ENCODE measurements around the gene FBLL1. TPM values are rescaled to one million over a fixed set of nuclear protein-coding genes. Genes with fewer than 3 reads are reported as not detected.
"Not testable (repeated sequence)": the region's sequence is repeated elsewhere in the genome, so short reads cannot be mapped to it uniquely, and the experiment has no call there.

FBLL1 gene
- polyA plus RNA-seq, 1 donor (not counting 4 experiments of a cell fraction or from before 2014, with no cell fraction given), result not detected

DNA sequence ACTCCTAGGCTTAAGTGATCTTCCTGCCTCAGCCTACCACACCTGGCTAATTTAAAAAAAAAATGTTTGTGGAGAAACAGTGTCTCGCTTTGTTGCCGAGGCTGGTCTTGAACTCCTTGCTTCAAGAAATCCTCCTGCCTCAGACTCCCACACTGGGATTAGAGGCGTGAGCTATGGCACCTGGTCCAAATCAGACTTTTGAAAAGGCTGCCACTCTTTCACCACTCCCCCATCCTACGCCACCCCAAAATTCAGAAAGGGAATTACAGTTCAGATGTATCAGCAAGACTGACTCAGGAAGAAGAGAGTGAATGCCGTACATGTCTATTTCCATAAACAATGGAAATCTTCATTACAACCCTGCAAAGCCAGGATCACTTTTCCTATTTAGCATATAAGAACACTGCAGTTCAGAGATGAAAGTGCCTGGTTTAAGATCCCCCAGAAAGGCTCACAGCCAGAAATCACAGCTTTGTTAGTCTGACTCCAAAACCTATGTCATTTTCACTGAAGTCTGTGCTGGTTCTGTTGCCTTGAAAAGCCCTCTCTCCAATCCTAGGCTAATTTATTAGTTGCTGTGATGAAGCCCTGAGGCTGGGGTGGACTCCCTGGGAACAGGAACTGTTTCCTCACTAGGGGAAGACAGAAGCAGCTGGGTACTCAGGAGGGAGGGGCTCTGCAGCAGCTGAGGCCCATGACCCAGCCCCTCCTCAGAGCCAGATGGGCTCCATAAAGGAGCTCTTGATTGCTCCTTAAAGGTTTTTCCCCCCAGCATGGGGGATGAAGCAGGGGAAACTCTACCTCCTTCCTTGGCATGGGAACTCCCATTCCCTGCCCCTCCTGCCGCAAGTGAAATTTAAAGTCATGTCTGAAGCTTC lies 3.1 kb downstream of the FBLL1 start:
- Histone ChIP-seq H3K27me3 (ENCODE audit: control insufficient read depth, extremely low read depth, insufficient read depth, low read length) (peaks cover 40% of the 10 kb centered on the region), H2AFZ (ENCODE audit: control insufficient read depth, low read length) (no peak overlapping the region), H3K4me3 (ENCODE audit: control insufficient read depth in 2 of 3, extremely low read depth in 1 of 3, insufficient read depth in 2 of 3, low read depth in 1 of 3, low read length in 3 of 3) (no peak overlapping the region), H3K79me2 (ENCODE audit: control insufficient read depth, insufficient read depth, low read length) (no peaks in the 10 kb centered on the region), H3K9ac (ENCODE audit: control insufficient read depth, extremely low read depth, insufficient read depth, low read length) (no peak overlapping the region), H3K9me3 (ENCODE audit: control insufficient read depth, low read depth, low read length) (peaks cover 2% of the 10 kb centered on the region), H3K4me2 (ENCODE audit: control insufficient read depth, extremely low read depth, insufficient read depth, low read depth, low read length) (no peak overlapping the region), H4K20me1 (ENCODE audit: control insufficient read depth, extremely low read depth, insufficient read depth, low read length) (no peaks in the 10 kb centered on the region), H3K36me3 (ENCODE audit: control insufficient read depth in 2 of 2, extremely low read depth in 1 of 2, insufficient read depth in 2 of 2, low read length in 2 of 2) (peaks cover 0 to 2% of the 10 kb centered on the region in 2 experiments), H3K4me1 (ENCODE audit: control insufficient read depth, extremely low read depth, insufficient read depth, low read length) (no peaks in the 10 kb centered on the region), H3K27ac (ENCODE audit: control insufficient read depth, insufficient read depth, low read length) (no peak overlapping the region), H3K9me1 (ENCODE audit: control insufficient read depth, extremely low read depth, insufficient read depth, low read length) (no peaks in the 10 kb centered on the region)
- dilution Hi-C loops (cut with MboI; ENCODE audit: extremely low pct_ligation_motif_present, low sequenced_read_pairs), result no loop called here
- FAIRE-seq (no peak), DNase-seq (ENCODE audit: low read depth, low spot score) (no peak)
- TF ChIP-seq, protein P1, sequence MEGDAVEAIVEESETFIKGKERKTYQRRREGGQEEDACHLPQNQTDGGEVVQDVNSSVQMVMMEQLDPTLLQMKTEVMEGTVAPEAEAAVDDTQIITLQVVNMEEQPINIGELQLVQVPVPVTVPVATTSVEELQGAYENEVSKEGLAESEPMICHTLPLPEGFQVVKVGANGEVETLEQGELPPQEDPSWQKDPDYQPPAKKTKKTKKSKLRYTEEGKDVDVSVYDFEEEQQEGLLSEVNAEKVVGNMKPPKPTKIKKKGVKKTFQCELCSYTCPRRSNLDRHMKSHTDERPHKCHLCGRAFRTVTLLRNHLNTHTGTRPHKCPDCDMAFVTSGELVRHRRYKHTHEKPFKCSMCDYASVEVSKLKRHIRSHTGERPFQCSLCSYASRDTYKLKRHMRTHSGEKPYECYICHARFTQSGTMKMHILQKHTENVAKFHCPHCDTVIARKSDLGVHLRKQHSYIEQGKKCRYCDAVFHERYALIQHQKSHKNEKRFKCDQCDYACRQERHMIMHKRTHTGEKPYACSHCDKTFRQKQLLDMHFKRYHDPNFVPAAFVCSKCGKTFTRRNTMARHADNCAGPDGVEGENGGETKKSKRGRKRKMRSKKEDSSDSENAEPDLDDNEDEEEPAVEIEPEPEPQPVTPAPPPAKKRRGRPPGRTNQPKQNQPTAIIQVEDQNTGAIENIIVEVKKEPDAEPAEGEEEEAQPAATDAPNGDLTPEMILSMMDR (optimal IDR thresholded peaks at IDR 0.05 in 1 of 3, IDR thresholded peaks at IDR 0.05 in 1 of 3, conservative IDR thresholded peaks at IDR 0.05 in 1 of 3; ENCODE audit: extremely low read depth in 1 of 3, insufficient read depth in 2 of 3, low read length in 3 of 3), result no peak
- no peak for TF ChIP-seq EZH2 (IDR thresholded peaks at IDR 0.05; ENCODE audit: low read length)

DNA sequence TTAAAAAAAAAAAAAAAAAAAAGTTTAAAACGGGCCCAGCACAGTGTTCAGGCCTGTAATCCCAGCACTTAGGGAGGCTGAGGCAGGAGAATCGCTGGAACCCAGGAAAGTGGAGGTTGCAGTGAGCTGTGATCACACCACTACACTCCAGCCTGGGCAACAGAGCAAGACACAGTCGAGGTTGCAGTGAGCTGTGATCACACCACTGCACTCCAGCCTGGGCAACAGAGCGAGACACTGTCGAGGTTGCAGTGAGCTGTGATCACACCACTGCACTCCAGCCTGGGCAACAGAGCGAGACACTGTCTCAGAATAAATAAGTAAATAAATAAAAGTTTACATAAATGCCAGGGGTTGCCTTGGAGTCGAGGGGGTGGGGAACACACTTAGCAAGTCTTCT lies 5.2 kb downstream of the FBLL1 start:
- H3K9me3 ChIP-seq (ENCODE audit: control insufficient read depth, low read depth, low read length), result not testable (repeated sequence)

More for the DNA sequence above, 5.2 kb downstream of the FBLL1 start:
- H4K20me1 ChIP-seq (ENCODE audit: control insufficient read depth, extremely low read depth, insufficient read depth, low read length); H3K79me2 ChIP-seq (ENCODE audit: control insufficient read depth, insufficient read depth, low read length); H3K27ac ChIP-seq (ENCODE audit: control insufficient read depth, insufficient read depth, low read length); H3K4me2 ChIP-seq (ENCODE audit: control insufficient read depth, extremely low read depth, insufficient read depth, low read depth, low read length); H3K9me1 ChIP-seq (ENCODE audit: control insufficient read depth, extremely low read depth, insufficient read depth, low read length); DNase-seq (ENCODE audit: low read depth, low spot score); H3K9ac ChIP-seq (ENCODE audit: control insufficient read depth, extremely low read depth, insufficient read depth, low read length); dilution Hi-C loops (cut with MboI; ENCODE audit: extremely low pct_ligation_motif_present, low sequenced_read_pairs); FAIRE-seq; H2AFZ ChIP-seq (ENCODE audit: control insufficient read depth, low read length); H3K4me1 ChIP-seq (ENCODE audit: control insufficient read depth, extremely low read depth, insufficient read depth, low read length); H3K4me3 ChIP-seq (ENCODE audit: control insufficient read depth in 2 of 3, extremely low read depth in 1 of 3, insufficient read depth in 2 of 3, low read depth in 1 of 3, low read length in 3 of 3); H3K36me3 ChIP-seq (ENCODE audit: control insufficient read depth in 2 of 2, extremely low read depth in 1 of 2, insufficient read depth in 2 of 2, low read length in 2 of 2): not testable (repeated sequence)
- H3K27me3 ChIP-seq (ENCODE audit: control insufficient read depth, extremely low read depth, insufficient read depth, low read length), result peaks cover 30% of the 10 kb centered on the region

All from keratinocyte (primary cell).